COLO829 (cell line): ENCODE data around the gene MRGPRF.
A peak's percentile ranks its signal among the peaks of the same experiment; 100 is the strongest.
"Not testable (repeated sequence)": the region's sequence is repeated elsewhere in the genome, so short reads cannot be mapped to it uniquely, and the experiment has no call there.

ENCODE experiments used
- DNase-seq: peaks from one replicate; pipeline ENCODE4 v3.0.0; 2012; ENCODE audit warnings: low spot score

MRGPRF gene

DNA sequence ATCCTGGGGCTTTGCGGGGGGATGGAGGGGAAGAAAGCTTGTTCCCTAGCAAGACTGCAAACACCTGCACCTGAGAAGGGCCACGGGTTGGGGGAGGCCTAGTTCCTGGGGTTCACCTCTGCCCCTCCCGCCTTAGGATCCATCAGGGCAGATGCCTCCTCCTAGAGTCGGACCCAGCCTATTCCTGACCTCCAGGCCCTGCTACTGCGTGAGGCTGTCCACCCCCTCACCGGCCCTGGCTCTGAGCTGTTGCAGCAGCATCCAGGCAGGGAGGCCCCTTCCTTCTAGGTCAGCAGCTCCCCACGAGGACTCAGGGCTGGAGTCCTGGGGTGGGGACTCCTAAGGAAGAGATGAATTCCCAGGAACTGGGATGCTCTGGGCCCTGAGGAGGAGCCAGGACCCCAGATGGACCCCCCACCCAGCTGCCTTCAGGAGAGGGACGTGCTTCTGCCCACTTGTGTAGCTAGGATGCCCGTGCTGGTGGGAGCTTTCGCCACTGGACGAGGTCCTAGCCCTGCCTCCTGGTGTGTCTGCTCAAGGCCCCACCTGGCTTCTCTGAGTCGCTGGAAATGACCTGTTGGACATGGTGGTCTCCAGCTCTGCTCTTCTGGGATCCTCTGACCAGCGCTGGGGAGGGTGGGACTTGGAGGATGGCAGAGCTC lies 10.3 kb downstream of the MRGPRF start:
- no peak for DNase-seq

DNA sequence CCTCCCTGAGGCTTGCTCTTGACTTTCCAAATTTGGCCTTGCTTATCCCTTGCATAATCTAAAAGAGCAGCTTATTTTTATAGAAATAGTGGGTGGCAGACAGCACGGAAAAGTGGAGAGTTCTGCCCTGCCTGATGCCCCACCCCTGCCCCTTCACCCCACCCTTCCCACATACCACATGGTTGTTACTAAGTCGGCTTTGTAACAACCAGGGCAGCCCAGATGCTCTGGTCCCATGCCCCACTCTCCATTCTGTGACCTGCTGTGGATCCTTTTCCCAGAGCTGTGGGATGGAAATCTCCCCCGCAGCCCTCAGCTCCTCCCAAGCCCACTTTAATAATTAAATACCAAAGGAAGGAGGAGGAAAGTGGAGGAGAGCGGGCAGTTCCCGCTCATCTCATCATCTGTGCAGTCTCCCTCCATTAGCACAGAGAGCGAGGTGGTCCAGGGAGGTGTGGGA lies 10.9 kb downstream of the MRGPRF start:
- no peak for DNase-seq

DNA sequence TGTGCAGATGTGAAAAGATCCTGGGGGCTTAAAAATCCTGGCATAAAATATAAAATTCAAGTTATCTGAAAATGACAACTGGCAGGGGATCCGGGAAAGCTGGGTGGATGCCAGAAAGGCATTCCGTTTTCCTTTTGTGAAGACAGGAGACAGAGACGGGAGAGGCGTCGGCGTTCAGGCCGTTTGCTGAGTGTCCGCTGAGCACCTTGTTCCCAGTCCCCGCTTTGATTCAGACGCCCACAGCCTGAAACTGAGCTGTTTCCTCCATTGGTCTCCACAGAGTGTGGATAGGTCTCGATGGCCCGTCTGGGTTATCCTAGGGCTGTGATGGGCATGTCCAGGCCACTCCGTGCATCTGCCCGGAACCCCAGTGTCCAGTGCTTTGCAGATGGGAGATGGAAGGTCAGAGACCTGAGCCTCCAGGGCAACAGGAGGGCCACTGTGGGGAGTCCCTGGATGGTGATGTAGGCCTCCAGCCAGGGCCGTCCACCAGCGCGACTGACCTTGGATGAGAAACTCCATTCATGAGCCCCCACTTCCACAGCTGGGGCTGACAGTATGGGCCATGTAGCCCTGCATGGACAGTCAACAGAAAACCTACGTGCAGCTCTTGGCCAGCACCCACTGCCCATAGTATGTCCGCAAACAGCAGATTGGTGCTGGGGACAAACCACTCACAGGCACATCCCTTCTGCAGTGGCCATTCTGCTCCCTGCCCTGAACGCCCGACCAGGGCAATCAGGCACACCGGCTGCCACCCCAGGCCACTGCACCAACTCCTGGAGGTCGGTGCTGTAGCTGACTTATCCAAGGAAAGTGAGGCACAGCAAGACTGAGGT lies 11.6 kb downstream of the MRGPRF start:
- no peak for DNase-seq

DNA sequence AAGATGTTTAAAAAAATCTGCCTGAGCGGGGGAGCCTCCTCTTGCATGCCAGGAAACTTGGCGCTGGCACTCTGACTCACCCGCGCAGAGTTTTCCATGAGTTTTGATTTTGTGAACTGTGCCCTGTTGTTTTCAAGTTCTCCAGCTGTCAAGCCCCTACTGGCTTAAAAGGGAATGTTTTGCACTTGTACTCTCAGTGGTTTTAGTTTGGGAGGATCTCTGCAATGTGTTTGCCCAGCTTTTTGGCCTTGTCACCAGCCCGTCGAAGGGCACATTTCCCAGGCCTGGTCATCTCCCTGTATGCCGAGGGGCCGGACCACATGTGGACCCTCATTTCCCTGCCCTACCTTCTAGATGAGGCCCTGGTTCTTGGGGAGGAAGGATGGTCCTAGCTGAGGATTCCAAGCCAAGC lies 12.2 kb downstream of the MRGPRF start:
- peak; percentile 83 for DNase-seq

DNA sequence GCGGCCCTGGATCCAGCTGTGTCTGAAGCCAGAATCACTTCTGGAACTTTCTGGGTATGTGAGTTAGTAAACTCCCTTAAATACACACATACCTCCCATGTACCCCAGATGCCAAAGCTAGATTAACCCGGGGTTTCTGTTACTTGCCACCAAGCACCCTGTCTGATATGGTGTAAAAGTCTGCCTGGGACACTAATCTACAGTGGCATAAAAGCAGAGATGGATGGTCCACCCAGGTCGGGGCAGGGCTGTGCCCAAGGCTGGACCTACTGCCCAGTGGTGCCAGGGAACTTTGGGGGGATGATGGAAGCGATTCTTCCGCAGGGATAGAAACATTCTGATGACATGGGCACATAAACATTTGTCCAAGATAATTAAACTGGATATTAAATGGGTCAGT lies 12.7 kb downstream of the MRGPRF start:
- no peak for DNase-seq

DNA sequence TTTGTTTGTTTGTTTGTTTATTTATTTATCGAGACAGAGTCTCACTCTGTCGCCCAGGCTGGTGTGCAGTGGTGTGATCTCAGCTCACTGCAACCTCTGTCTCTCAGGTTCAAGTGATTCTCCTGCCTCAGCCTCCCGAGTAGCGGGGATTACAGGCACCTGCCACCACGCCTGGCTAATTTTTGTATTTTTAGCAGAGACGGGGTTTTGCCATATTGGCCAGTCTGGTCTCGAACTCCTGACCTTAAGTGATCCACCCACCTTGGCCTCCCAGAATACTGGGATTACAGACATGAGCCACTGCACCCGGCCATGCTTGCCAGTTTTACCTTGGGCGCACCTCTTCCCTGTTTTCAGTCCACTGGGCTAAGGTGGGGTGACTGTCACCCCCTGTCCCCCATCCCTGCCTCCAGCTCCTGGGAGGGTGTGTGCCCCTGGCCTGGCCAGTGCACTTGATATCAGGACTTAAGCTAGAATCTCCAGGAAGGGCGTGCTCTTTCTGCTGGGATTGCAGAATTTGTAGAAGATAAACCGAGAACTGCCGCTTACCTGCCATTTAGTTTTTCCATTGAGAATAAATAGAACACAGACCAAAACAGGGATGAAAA lies 13.2 kb downstream of the MRGPRF start:
- not testable (repeated sequence) for DNase-seq

DNA sequence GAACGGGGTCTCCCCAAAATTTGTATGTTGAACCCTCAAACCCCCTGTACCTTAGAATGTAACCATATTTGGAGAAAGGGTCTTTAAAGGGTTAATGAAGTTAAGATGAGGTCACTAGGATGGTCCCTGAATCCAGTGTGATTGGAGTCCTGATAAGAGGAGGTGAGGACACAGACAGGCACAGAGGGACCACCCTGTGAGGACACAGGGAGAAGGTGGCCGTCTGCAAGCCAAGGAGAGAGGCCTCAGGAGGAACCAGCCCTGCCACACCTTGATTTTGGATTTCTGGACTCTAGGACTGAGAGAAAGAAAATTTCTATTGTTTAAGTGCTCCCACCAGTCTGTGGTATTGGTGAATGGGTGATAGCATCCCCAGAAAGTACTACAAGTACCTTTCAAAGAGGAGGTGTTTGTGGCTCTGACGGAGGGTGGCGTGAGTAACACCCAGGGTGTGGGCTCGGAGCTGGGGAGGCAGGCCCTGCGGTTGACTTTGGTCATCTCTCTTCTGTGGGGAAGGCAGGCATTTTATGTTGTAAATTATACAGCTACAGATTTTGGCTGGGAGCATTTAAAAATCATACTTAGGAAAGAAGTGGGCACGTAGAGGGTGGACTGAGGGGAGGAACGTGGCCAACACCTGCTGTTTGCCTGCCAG lies 13.8 kb downstream of the MRGPRF start:
- no peak for DNase-seq

DNA sequence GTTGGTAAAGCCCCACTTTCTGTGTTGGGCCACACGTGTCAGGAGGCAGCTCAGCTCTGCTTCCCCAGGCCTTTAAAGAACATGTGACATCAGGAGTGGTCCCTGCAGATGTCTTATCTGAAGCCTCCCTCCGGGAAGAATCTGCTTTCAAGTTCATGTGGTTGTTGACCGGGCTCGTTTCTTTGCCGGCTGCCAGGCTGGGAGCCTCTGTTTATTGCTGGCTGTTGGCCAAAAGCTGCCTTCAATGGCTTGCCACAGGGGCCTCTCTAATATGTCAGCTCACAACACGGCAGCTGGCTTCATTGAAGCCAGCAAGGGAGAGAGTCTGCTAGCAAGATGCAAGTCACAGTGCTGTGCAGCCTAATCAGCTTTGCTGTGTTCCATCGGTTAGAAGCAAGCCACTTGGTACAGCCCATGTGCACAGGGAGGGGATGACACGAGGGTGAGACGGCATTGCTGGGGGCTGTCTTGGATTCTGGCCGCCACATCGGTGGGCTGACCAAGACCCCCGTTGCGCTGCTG lies 14.6 kb downstream of the MRGPRF start:
- no peak for DNase-seq

DNA sequence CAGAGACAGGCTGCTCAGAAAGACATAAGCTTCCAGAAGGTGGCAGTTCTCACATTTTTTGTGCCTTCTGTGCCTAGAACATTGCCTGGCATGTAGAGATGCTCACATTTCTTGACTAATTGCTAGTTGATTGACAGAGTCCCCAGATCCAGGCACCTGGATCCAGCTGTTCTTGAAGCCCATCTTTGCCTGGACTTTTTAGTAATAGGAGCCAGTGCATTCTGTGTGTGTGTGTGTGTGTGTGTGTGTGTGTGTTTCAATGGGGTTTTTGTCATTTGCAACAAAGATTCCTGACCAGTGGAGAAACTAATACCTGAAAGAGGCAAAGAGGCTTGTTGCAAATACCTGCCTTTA lies 15.1 kb downstream of the MRGPRF start:
- DNase-seq: no peak

DNA sequence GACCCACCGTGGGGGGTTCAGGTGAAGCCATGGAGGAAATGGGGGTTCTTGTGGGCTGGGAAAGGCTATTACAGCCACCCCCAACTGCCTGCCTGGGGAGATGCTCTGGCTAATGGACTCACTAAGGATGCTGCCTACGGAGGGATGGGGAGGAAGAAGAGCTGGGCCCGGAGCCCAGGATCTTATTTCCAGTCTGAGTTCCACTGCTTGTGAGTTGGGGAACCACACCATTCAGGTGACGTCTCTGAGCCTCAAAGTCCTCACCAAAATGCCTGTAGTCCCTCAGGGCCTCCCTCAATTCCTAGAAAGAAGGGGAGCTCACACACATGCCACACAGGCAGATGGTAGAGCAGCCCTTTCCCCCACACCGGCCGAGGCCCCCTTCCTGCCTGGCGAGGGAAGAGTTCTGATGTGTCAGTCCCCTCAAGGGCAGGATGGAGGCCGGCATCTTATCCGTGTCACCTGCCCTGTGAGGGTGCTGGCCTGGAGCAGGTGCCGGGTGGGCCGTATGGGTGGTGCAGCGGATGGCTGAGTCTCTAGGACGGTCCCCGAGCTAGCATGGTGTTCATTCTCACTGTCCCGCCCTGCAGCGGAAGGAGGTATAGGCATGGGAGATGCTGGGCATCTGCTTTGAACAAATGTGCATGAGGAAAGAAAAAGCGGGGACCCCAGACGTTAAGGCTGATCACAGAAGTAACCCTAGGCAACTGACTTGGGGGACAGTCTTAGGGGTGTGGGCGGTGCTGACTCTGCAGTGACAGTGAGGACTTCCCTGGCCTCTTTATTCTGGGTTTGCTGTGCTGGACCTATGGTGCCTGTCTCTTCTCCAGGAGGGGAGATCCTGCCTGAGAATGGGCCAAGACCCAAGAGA lies 15.7 kb downstream of the MRGPRF start:
- no peak for DNase-seq

DNA sequence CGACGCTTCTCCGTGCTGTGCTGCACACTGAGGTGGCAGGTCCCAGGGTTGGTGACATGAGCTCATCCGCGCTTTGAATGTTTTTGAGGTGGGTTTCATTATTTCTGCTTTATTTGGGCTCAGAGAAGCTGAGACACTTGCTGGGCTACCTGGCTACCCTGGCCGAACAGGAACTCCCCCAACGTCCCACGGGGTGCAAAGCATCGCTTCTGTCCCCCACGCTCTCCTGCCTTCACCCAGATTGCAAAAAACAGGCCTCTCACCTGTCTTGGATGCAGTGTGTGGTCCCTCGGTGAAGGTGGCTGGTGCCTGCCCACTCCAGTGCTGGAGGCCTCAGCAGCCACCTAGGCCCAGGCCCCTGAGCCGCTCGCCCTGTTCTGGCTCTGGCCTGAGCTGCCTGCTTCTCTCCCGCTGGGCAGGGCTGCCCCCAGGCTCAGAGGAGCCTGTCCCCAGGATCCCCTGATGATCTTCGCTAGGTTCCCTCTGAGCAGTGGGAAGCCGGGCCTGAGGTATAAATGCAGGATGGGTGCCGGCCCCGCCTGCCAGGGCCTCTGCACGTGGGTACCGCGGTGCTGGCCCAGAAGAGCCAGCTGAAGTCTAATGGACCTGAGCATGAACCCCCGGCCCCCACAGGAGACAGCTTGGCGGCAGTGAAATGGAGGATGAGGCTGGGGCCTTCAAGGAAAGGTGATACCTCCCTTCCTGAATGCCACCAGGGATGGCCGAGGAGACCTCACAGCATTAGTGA lies 16.5 kb downstream of the MRGPRF start:
- DNase-seq: no peak

DNA sequence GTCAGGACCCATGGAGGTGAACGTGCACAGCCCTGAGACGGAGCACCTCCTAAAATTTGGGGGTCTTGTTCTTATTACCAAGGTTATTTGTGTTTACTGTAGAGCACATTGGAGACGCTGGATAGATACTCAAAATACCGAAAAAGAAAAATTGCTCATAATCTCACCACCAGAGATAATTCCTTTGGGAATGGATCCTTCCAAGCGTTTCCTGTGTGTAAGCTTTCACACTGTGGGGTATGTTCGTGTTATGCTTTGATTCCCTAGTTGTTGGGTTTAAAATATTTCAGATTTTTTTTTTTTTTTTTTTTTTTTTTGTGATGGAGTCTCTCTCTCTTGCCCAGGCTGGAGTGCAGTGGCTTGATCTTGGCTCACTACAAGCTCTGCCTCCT lies 18.2 kb downstream of the MRGPRF start:
- DNase-seq: no peak

DNA sequence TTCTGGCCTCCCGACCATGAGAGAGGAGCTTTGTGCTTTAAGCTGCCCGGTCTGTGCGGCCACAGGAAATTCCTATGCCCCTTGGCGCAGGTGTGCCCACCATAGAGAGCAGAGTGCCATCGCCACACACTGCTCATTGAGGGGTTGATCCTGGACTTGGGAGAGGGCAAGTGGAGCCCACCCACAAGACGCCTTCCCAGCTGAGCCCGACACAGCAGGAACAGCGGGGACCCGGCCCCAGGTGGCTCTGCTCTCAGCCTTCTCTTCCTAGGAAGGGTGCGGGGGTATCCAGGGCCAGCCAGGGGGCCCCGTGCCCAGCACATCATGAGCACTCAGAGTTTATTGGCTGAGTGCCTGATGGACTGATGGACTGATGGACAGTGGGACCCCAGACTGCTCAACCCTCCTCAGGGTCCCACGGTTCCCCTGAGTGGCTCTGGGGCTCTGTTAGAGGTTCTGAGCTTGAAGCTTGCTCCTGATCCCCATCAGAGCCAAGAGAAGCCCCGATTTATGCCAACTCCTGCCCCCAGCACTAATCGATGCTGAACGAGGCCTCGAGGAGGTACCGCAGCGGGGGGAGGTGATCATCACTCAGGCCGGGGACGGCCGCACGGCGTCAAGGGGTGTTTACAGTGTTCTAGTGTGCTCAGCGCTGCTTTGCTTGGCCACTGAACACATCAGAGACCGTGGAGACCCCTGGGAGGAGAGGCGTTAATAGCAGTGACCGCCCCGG lies 18.7 kb downstream of the MRGPRF start:
- no peak for DNase-seq

DNA sequence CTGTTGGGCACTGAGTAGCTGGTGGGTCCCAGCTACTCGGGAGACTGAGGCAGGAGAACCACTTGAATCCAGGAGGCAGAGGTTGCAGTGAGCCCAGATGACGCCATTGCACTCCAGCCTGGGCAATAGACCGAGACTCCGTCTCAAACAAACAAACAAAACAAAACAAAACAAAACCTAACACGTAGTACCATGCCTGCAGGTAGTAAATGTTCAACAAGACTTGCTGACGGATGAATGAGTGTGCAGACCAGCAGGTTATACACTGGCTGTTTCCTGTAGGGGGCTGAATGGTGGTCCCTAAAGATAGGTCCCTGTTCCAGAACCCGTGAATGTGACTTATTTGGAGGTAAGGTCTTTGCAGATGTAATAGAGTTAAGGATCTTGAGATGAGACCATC lies 19.5 kb downstream of the MRGPRF start:
- DNase-seq: no peak

DNA sequence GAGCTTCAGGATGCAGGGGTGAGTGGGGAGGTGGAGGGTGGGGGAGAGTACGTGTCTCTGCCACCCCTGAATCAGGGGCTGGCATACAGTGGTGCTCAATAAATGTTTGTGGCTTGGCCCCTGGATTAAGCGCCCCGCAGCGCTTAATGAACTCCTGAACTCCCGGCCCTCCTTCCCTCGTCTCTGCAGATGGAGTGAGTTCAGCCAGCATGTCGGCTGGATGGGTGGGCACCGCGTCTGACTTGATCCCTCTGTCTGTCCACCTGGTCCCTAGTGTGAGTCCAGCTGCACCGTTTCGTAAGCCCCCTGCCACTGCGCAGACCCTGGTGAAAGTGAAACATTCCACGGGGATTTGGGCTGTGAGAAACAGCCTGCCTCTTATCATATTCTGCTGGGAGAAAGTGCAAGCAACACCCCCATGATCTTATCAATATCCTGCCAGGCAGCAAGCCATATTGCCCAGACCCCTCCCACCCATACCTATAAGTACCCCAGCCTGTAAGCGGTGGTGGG lies 20.2 kb downstream of the MRGPRF start:
- no peak for DNase-seq

DNA sequence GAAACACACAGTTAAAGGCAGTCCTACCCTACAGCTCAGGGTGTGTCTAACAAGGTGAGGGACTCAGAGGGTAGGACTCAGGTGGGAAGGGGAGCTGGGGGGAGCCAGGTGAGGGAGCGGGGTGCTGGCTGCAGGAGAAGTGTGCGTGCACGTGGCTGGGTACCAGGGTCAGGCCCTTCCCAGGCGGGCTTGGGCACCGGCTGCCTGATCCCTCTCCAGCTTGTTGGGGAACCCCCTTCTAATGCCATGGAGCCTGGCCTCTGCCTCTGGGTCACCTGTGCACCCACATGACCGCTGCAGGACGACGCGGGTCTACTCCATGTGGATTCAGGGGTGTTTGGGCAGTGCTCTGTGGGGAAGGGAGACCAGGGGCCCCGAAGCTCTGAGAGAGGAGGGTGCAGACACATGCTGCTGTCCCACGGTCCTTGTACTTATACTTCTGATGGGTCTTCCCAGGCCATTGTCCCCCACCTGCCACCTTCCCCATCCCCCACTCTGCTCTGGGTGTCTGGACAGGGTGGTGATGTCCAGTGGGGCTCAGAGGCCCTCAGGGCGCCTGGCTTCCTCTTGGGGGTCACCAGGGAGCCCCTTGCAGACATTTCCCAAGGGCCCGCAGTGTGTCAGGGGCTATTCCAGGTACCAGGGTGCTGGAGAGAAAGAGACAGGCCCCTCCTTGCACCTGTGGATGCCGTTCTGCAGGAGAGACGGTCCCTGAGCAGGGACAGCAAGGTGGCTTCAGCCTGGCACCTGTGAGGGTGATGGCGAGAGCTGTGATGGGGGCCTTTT lies 21.9 kb downstream of the MRGPRF start:
- DNase-seq: no peak

DNA sequence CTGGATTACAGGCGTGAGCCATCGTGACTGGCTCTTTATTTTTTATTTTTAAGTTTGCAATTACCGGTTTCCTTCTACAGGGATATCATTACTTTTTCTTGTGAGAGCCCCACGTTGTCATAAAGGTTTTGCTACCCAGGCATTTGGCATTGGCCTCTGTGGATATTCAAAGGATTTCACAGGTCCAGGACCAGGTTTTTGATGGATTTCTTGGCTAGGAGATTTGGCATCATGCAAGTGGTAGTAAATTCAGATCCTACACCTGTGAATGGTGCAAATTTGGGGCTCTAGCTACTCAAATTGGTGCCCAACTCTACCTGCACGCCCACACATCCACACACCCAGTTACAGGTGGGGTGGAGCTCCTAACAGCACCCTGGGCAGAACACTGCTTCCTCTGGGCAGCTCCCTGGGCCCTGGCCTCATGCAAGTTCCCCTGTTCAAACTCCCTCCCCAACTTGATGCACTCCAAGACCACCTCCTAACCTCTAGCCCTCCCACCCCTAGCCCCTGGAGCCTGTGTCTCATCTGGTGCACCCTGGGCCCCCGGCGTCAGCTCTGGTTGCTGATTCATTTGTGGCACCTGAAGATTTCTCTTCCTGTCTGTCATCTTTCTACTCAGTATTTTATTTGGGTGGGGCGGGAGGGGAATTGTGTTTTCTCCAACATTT lies 23.0 kb downstream of the MRGPRF start:
- no peak for DNase-seq

DNA sequence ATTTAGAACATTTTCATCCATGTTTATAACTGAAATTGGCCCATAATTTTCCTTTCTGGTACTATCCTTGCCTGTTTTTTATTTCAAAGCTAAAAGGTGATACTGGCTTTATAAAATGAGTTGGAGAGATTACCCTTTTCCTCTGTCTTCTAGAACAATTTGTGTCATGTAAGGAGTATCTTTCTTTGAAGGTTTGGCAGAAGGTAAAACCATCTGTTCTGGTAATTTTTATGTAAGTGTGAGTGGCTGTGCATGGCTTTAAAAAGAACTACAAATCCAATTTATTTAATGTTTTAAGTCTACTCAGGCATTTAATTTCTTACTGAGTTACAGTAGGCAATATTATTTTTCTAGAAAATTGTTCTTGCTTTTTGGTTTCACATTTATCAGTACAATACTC lies 24.6 kb downstream of the MRGPRF start:
- DNase-seq: no peak
